Measurements from ENCODE around the gene WNT3. TPM values are rescaled to one million over a fixed set of nuclear protein-coding genes. Genes with fewer than 3 reads are reported as not detected.

WNT3 gene
- total and polyA plus RNA-seq, 2 donors (not counting 3 experiments of a cell fraction or from before 2014, with no cell fraction given): 1.4 to 2.1 TPM

DNA sequence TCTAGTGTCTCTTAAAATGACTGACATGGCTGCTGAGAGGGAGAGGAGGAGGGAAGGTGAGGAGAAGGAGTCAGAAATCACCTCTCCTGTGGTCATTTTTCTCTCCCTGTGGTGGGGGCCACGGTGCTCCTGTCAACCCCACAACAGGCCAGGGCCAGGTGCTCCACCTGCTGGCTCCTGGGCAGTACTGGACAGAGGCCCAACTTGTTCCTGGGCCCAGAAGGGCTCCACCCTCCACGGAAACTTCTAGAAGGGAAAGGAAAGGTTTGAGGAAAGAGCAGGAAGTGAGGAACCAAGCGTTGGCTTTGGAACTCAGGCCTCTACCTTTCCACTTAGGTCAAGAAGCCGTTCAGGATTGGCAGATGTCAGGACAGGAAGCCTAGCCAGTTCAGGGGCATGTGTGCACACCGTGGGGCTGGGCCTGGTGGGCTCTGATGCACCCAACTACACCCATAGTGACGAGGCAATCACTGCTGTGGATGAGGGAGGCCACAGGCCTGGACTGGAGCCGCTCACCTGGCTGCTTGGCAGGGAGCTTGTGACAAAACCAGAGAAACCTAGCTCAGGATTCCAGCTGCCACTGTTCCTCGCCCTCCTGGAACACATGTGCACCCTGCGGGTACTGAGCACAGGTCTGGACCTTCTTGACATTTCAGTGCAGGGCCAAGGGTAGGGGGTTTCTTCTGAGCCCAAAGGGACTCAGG is 36.1 kb downstream of the WNT3 start:
- Histone ChIP-seq H3K9me1 (replicated peaks; ENCODE audit: control insufficient read depth, extremely low read depth, insufficient read depth, low read length) (no peaks in the 10 kb centered on the region), H3K36me3 (ENCODE audit: control insufficient read depth in 2 of 2, extremely low read depth in 1 of 2, insufficient read depth in 2 of 2, low read length in 2 of 2) (no peaks in the 10 kb centered on the region), H3K4me2 (ENCODE audit: insufficient read depth, low read length) (no peak overlapping the region), H3K27ac (ENCODE audit: insufficient read depth, low read depth, low read length) (no peak overlapping the region), H2AFZ (ENCODE audit: low read depth, low read length) (no peak overlapping the region), H3K27me3 (ENCODE audit: control insufficient read depth in 2 of 2, insufficient read depth in 2 of 2, low read length in 2 of 2) (peaks cover 0 to 2% of the 10 kb centered on the region in 2 experiments), H3K9ac (replicated peaks; ENCODE audit: extremely low read depth, insufficient read depth, low read length) (no peak overlapping the region), H3K4me1 (ENCODE audit: control insufficient read depth, extremely low read depth, insufficient read depth, low read length) (no peaks in the 10 kb centered on the region), H3K4me3 (replicated peaks in 1 of 3; ENCODE audit: insufficient read depth in 1 of 3, low read depth in 1 of 3, low read length in 3 of 3) (no peak overlapping the region), H4K20me1 (replicated peaks; ENCODE audit: control insufficient read depth, extremely low read depth, insufficient read depth, low read length) (no peaks in the 10 kb centered on the region), H3K9me3 (replicated peaks; ENCODE audit: control insufficient read depth, insufficient read depth, low read length) (no peaks in the 10 kb centered on the region), H3K79me2 (ENCODE audit: control insufficient read depth, insufficient read depth, low read length) (no peaks in the 10 kb centered on the region)
- no TSS peak for BruUV-seq (replicated peaks)
- intact Hi-C loops (cut with micrococcal nuclease) (loop anchor here (10.0 kb wide), 1 partner anchor 52 kb away; no protein-coding TSS in a partner anchor), dilution Hi-C loops (cut with MboI; ENCODE audit: extremely low pct_ligation_motif_present, low sequenced_read_pairs) (no loop called here)
- TF ChIP-seq POLR2A (IDR thresholded peaks at IDR 0.05; ENCODE audit: low read depth, low read length) (no peak), EZH2 (IDR thresholded peaks at IDR 0.05; ENCODE audit: borderline replicate concordance, low read depth, low read length, severe bottlenecking) (no peak)
- TF ChIP-seq, protein P1, sequence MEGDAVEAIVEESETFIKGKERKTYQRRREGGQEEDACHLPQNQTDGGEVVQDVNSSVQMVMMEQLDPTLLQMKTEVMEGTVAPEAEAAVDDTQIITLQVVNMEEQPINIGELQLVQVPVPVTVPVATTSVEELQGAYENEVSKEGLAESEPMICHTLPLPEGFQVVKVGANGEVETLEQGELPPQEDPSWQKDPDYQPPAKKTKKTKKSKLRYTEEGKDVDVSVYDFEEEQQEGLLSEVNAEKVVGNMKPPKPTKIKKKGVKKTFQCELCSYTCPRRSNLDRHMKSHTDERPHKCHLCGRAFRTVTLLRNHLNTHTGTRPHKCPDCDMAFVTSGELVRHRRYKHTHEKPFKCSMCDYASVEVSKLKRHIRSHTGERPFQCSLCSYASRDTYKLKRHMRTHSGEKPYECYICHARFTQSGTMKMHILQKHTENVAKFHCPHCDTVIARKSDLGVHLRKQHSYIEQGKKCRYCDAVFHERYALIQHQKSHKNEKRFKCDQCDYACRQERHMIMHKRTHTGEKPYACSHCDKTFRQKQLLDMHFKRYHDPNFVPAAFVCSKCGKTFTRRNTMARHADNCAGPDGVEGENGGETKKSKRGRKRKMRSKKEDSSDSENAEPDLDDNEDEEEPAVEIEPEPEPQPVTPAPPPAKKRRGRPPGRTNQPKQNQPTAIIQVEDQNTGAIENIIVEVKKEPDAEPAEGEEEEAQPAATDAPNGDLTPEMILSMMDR (IDR thresholded peaks at IDR 0.05; ENCODE audit: extremely low read depth in 1 of 2, insufficient read depth in 1 of 2, low read depth in 1 of 2, low read length in 2 of 2): peak; percentile 61 to 87
- ChIA-PET POLR2A (no interaction called here), CTCF (interaction anchor here (0.6 to 0.9 kb wide), 5 partner anchors 8 to 66 kb away, joined by 3 to 4 read pairs (median 3); no protein-coding TSS in a partner anchor)
- FAIRE-seq (peak; percentile 56), DNase-seq (ENCODE audit: low read depth, low spot score) (peak; percentile 41)

DNA sequence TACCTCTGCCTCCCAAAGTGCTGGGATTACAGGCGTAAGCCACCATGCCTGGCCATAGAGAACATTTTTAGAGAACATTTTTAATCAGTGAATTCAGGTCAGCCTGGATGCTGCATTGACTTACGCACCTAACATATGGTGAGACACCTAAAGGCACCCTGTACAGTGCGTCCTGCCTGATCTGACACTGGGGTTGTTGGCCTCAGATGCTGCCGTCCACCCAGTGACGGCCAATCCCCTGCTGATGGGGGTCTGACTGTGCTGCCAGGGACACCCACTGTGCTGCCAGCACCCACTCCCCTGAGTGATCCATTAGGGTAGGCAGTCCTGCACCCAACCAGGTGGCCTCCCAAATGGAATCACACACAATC is 38.5 kb downstream of the WNT3 start:
- Histone ChIP-seq H3K4me3 (replicated peaks in 1 of 3; ENCODE audit: insufficient read depth in 1 of 3, low read depth in 1 of 3, low read length in 3 of 3) (no peak overlapping the region), H3K36me3 (ENCODE audit: control insufficient read depth in 2 of 2, extremely low read depth in 1 of 2, insufficient read depth in 2 of 2, low read length in 2 of 2) (no peaks in the 10 kb centered on the region), H3K4me2 (ENCODE audit: insufficient read depth, low read length) (no peak overlapping the region), H3K9me1 (replicated peaks; ENCODE audit: control insufficient read depth, extremely low read depth, insufficient read depth, low read length) (no peaks in the 10 kb centered on the region), H3K27me3 (ENCODE audit: control insufficient read depth in 2 of 2, insufficient read depth in 2 of 2, low read length in 2 of 2) (peaks cover 0 to 2% of the 10 kb centered on the region in 2 experiments), H4K20me1 (replicated peaks; ENCODE audit: control insufficient read depth, extremely low read depth, insufficient read depth, low read length) (no peaks in the 10 kb centered on the region), H3K27ac (ENCODE audit: insufficient read depth, low read depth, low read length) (no peak overlapping the region), H3K9me3 (replicated peaks; ENCODE audit: control insufficient read depth, insufficient read depth, low read length) (no peaks in the 10 kb centered on the region), H3K4me1 (ENCODE audit: control insufficient read depth, extremely low read depth, insufficient read depth, low read length) (no peaks in the 10 kb centered on the region), H3K79me2 (ENCODE audit: control insufficient read depth, insufficient read depth, low read length) (no peaks in the 10 kb centered on the region), H2AFZ (ENCODE audit: low read depth, low read length) (no peak overlapping the region), H3K9ac (replicated peaks; ENCODE audit: extremely low read depth, insufficient read depth, low read length) (no peak overlapping the region)
- TF ChIP-seq JUN (IDR thresholded peaks at IDR 0.05; ENCODE audit: borderline replicate concordance, insufficient read depth, insufficient read length, low read depth) (no peak), POLR2A (IDR thresholded peaks at IDR 0.05; ENCODE audit: low read depth, low read length) (no peak), EZH2 (IDR thresholded peaks at IDR 0.05; ENCODE audit: borderline replicate concordance, low read depth, low read length, severe bottlenecking) (no peak), GATA2 (IDR thresholded peaks at IDR 0.05; ENCODE audit: insufficient read depth, insufficient read length, low read depth, low read length) (no peak), POLR2AphosphoS5 (IDR thresholded peaks at IDR 0.05; ENCODE audit: insufficient read depth, low read depth, low read length) (no peak), FOS (IDR thresholded peaks at IDR 0.05; ENCODE audit: borderline replicate concordance, insufficient read depth, low read length) (no peak), MYC (IDR thresholded peaks at IDR 0.05; ENCODE audit: low read depth, low read length) (no peak)
- TF ChIP-seq, protein P2, sequence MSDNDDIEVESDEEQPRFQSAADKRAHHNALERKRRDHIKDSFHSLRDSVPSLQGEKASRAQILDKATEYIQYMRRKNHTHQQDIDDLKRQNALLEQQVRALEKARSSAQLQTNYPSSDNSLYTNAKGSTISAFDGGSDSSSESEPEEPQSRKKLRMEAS (IDR thresholded peaks at IDR 0.05; ENCODE audit: insufficient read depth, insufficient read length): no peak
- TF ChIP-seq, protein P1 (IDR thresholded peaks at IDR 0.05; ENCODE audit: extremely low read depth in 1 of 2, insufficient read depth in 1 of 2, low read depth in 1 of 2, low read length in 2 of 2): no peak
- FAIRE-seq: no peak
- no peak for DNase-seq (ENCODE audit: low read depth, low spot score)
- POLR2A ChIA-PET: no interaction called here
- no TSS peak for BruUV-seq (replicated peaks)
- intact Hi-C loops (cut with micrococcal nuclease): loop anchor here (10.0 kb wide), 1 partner anchor 55 kb away; no protein-coding TSS in a partner anchor
- CTCF ChIA-PET: no interaction called here
- dilution Hi-C loops (cut with MboI; ENCODE audit: extremely low pct_ligation_motif_present, low sequenced_read_pairs): no loop called here

All from endothelial cell of umbilical vein (primary cell).